Lower lobe of right lung (tissue), 2 donors: ENCODE results near the gene DPY19L3. TPM values are rescaled to one million over a fixed set of nuclear protein-coding genes. Genes with fewer than 3 reads are reported as not detected.

Source experiments
- ATAC-seq, 2 donors: fragments of 200-7000 bp; cut with Tn5 transposase; one replicate each; pipeline ENCODE4 v1.9.1; 2020 to 2022; ENCODE audit warnings: mild to moderate bottlenecking in 2 of 2, moderate library complexity in 2 of 2
- DNase-seq: peaks from one replicate; pipeline ENCODE4 v3.0.0-alpha.2; 2020
- H3K27ac ChIP-seq: fragments of 200-600 bp; one replicate; pipeline ENCODE4 v1.8.0; 2022
- H3K27me3 ChIP-seq: fragments of 200-600 bp; one replicate; pipeline ENCODE4 v1.8.0; 2022; ENCODE audit warnings: low read depth
- H3K36me3 ChIP-seq: fragments of 200-600 bp; one replicate; pipeline ENCODE4 v1.8.0; 2022; ENCODE audit warnings: mild to moderate bottlenecking
- H3K4me1 ChIP-seq: fragments of 200-600 bp; one replicate; pipeline ENCODE4 v1.8.0; 2022
- H3K4me3 ChIP-seq: fragments of 200-600 bp; one replicate; pipeline ENCODE4 v1.8.0; 2022; ENCODE audit warnings: mild to moderate bottlenecking
- H3K9me3 ChIP-seq: fragments of 200-600 bp; one replicate; pipeline ENCODE4 v1.8.0; 2022
- intact Hi-C: fragments of 100-400 bp; cut with DNase I; formaldehyde crosslinking; loops from one replicate; pipeline ENCODE4 v1.11.0; 2022
- total RNA-seq: library from RNA; stranded (reverse); fragmentation: NEBNext Ultra II Directional; extraction: Animal tissue kit (Norgen Biotek cat#: 25700); gene quantifications from one replicate; pipeline ENCODE4 v1.2.1, GENCODE V29; 2021
- TF ChIP-seq, protein P1 (sequence below): fragments of 200-600 bp; IDR thresholded peaks from one replicate; pipeline ENCODE4 v1.8.0; 2022; ENCODE audit warnings: antibody characterized with exemption, mild to moderate bottlenecking
- donor health status: DM: no; HTN: yes; CAD: no; lungs with severe emphysema.

Gene DPY19L3
- total RNA-seq, 1 donor from 2014 or later: 24.9 TPM

DNA sequence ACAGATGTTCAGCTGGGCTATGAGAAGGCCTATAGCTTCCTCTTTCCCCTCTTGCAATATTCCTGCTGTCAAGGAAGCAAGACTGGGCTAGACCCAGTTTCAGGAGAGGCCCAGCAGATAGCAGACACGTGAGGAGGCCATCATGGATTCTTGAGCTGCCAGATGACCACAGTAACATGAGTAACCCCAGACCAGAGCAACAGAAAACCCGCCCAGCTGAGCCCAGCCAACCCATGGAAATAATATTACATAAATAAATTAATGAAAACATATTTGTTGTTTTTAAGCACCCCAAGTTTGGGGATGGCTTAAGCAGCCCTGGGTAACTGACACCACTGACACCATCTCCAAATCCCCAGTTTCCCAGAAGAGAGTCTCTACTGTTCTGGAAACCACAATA lies 125.2 kb downstream of the DPY19L3 start:
- DNase-seq (no peak), ATAC-seq (no peak)
- Histone ChIP-seq H3K4me1 (no peaks in the 10 kb centered on the region), H3K4me3 (no peak overlapping the region), H3K27ac (no peak overlapping the region), H3K9me3 (peaks cover 11% of the 10 kb centered on the region), H3K27me3 (peaks cover 3% of the 10 kb centered on the region), H3K36me3 (no peaks in the 10 kb centered on the region)
- intact Hi-C loops: no loop called here
- TF ChIP-seq, protein P1, sequence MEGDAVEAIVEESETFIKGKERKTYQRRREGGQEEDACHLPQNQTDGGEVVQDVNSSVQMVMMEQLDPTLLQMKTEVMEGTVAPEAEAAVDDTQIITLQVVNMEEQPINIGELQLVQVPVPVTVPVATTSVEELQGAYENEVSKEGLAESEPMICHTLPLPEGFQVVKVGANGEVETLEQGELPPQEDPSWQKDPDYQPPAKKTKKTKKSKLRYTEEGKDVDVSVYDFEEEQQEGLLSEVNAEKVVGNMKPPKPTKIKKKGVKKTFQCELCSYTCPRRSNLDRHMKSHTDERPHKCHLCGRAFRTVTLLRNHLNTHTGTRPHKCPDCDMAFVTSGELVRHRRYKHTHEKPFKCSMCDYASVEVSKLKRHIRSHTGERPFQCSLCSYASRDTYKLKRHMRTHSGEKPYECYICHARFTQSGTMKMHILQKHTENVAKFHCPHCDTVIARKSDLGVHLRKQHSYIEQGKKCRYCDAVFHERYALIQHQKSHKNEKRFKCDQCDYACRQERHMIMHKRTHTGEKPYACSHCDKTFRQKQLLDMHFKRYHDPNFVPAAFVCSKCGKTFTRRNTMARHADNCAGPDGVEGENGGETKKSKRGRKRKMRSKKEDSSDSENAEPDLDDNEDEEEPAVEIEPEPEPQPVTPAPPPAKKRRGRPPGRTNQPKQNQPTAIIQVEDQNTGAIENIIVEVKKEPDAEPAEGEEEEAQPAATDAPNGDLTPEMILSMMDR: no peak

DNA sequence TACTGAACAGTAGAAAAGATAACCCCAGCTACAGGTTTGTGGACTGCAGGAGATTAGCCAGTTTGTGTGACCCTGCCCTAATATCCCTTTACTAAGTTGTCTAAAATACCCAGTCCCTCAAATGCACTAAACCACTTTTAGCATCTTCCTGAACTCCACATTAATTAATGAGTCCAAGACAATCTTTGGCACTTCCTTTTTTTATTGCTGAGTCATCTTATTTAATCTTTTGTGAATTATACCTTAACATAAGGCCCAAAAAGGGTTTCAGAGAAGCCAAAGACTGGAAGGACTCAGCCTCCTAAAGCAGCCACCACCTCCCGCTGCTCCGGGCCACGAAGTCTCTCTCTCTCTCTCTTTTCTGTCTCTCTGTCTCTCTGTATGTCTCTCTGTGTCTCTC lies 126.7 kb downstream of the DPY19L3 start:
- ATAC-seq: no peak
- TF ChIP-seq, protein P1: no peak
- Histone ChIP-seq H3K4me3 (no peak overlapping the region), H3K27ac (no peak overlapping the region), H3K27me3 (peaks cover 3% of the 10 kb centered on the region), H3K4me1 (no peaks in the 10 kb centered on the region), H3K9me3 (peaks cover 11% of the 10 kb centered on the region), H3K36me3 (no peaks in the 10 kb centered on the region)
- DNase-seq: no peak
- intact Hi-C loops: no loop called here

Other genes with a start within 250 kb of the DPY19L3 start
- 19.3 TPM for gene ZNF507, start 60.2 kb upstream of the DPY19L3 start, total RNA-seq
- gene PDCD5, start 175.4 kb downstream of the DPY19L3 start, total RNA-seq: 50.0 TPM